ENCODE measurements around the gene HPCA.

The HPCA gene

DNA sequence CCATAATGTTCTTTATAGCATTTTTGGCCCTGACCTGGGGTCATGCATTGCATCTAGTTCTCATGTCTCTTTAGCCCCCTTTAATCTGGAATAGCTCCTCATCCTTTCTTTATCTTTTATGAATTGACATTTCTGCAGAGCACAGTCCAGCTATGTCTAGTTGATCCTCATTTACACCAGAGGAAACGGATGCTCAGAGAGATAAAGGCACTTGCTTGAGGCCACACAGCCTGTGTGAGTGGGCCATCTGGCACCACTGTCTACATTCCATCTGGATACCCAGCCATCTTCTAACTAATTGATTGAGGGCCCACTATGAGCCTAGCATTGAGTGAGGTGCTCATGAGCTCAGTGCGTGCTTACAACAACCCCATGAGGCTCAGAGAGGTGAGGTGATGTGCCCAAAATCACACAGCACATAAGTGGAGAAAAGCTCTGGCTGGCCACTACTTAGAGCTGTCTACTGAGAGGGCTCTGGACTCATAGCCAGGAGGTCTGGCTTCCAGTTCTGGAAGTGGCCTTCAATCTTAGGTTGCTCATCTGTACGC is 3.5 kb downstream of the HPCA start:
- TF ChIP-seq FOXP2 (optimal IDR thresholded peaks at IDR 0.05; ENCODE audit: control extremely low read depth, extremely low read length, insufficient read depth) (no peak), EZH2 (IDR thresholded peaks at IDR 0.05) (no peak), POLR2AphosphoS5 (IDR thresholded peaks at IDR 0.05; ENCODE audit: borderline replicate concordance, low read depth, low read length) (no peak)

DNA sequence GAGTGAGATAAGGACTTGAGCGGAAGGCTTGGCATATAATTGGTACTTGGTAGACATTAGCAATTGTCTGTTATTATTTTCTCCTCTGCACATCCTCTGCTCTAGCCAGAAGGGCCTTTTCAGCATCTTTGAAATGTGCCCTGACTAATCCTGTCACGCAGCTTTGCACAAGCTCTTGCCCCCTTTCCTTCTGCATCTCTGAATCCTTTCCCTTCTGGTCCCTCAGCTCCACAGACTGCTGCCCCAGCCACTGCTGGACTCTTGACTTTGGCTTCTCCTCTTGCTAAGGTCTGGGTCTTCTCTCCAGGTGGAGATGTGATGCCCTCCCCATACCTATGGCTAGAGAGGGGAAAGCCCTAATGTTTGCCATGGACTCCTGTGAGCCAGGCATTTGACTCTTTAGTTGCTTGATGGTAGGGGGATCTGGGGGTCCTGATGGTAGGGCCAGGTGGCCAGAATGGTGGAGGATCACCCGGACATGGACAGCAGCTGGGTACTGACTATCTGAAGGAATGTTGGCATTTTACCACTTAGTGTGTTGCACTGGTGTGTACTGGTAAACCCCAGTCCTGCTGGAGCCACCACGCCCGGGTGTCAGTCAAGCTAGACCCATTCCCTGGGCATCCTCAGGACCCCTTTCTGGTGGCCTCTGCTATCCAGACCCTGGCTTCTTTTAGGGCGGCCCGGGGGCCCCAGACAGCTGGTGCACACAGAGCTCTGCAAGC is 4.4 kb downstream of the HPCA start:
- no peak for DNase-seq (ENCODE audit: low read depth, low spot score)
- TF ChIP-seq EZH2 (IDR thresholded peaks at IDR 0.05), result no peak
- TF ChIP-seq FOXP2 (optimal IDR thresholded peaks at IDR 0.05; ENCODE audit: control extremely low read depth, extremely low read length, insufficient read depth), result no peak
- TF ChIP-seq POLR2AphosphoS5 (IDR thresholded peaks at IDR 0.05; ENCODE audit: borderline replicate concordance, low read depth, low read length), result no peak
- no peaks in the 10 kb centered on the region for H3K36me3 ChIP-seq (ENCODE audit: insufficient read depth, low read length)
- H3K9me3 ChIP-seq (ENCODE audit: low read depth, low read length), result no peaks in the 10 kb centered on the region
- H3K4me3 ChIP-seq, result no peak overlapping the region
- no peak overlapping the region for H3K9ac ChIP-seq (ENCODE audit: insufficient read length)
- no peak overlapping the region for H3K27ac ChIP-seq

More for the DNA sequence above, 3.5 kb downstream of the HPCA start:
- DNase-seq (ENCODE audit: low read depth, low spot score), result no peak
- Histone ChIP-seq H3K27ac (no peak overlapping the region), H3K4me3 (no peak overlapping the region), H3K9ac (ENCODE audit: insufficient read length) (no peak overlapping the region), H3K9me3 (ENCODE audit: low read depth, low read length) (no peaks in the 10 kb centered on the region), H3K36me3 (ENCODE audit: insufficient read depth, low read length) (no peaks in the 10 kb centered on the region)

DNA sequence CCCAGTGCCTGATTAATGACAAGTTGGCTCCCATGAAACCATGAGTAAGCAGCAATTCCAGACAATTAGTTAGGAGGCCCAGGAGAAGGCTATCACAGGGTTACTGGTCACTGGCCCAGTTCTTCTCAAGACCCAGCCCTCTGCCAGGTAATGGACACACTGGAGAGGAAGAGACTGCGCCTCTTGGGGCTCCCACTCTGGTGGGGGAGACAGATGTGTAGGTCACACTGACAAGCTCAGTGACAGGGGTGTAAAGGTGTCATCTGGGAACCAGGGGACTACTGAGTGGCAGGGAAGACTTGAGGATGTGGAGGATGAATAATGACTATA is 4.9 kb downstream of the HPCA start:
- Histone ChIP-seq H3K9ac (ENCODE audit: insufficient read length) (no peak overlapping the region), H3K9me3 (ENCODE audit: low read depth, low read length) (no peaks in the 10 kb centered on the region), H3K27ac (no peak overlapping the region), H3K4me3 (no peak overlapping the region), H3K36me3 (ENCODE audit: insufficient read depth, low read length) (no peaks in the 10 kb centered on the region)
- no peak for TF ChIP-seq POLR2AphosphoS5 (IDR thresholded peaks at IDR 0.05; ENCODE audit: borderline replicate concordance, low read depth, low read length)
- no peak for TF ChIP-seq EZH2 (IDR thresholded peaks at IDR 0.05)
- TF ChIP-seq FOXP2 (optimal IDR thresholded peaks at IDR 0.05; ENCODE audit: control extremely low read depth, extremely low read length, insufficient read depth), result no peak
- no peak for DNase-seq (ENCODE audit: low read depth, low spot score)

DNA sequence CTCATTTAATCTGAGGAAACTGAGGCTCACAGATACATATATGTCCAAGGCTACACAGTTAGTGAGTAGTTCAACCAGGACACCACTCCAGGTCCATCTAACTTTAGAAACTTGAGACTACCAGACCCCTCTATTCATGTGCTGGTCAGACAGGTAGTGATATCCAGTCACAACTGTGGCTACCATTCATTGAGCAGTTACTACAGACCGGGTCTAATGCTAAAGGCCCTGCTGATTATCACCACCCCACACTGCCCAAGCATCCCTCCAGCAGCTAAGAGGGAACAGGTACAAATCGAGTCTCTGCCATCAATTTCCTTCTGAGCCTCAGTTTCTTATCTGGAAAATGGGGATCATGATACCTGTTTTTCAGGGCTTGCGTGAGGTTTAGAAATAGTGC is 5.3 kb downstream of the HPCA start:
- no peaks in the 10 kb centered on the region for H3K36me3 ChIP-seq (ENCODE audit: insufficient read depth, low read length)
- no peak overlapping the region for H3K9ac ChIP-seq (ENCODE audit: insufficient read length)
- no peak overlapping the region for H3K4me3 ChIP-seq
- H3K27ac ChIP-seq, result no peak overlapping the region
- H3K9me3 ChIP-seq (ENCODE audit: low read depth, low read length), result no peaks in the 10 kb centered on the region
- no peak for DNase-seq (ENCODE audit: low read depth, low spot score)
- TF ChIP-seq EZH2 (IDR thresholded peaks at IDR 0.05), result no peak
- TF ChIP-seq POLR2AphosphoS5 (IDR thresholded peaks at IDR 0.05; ENCODE audit: borderline replicate concordance, low read depth, low read length), result no peak
- no peak for TF ChIP-seq FOXP2 (optimal IDR thresholded peaks at IDR 0.05; ENCODE audit: control extremely low read depth, extremely low read length, insufficient read depth)

DNA sequence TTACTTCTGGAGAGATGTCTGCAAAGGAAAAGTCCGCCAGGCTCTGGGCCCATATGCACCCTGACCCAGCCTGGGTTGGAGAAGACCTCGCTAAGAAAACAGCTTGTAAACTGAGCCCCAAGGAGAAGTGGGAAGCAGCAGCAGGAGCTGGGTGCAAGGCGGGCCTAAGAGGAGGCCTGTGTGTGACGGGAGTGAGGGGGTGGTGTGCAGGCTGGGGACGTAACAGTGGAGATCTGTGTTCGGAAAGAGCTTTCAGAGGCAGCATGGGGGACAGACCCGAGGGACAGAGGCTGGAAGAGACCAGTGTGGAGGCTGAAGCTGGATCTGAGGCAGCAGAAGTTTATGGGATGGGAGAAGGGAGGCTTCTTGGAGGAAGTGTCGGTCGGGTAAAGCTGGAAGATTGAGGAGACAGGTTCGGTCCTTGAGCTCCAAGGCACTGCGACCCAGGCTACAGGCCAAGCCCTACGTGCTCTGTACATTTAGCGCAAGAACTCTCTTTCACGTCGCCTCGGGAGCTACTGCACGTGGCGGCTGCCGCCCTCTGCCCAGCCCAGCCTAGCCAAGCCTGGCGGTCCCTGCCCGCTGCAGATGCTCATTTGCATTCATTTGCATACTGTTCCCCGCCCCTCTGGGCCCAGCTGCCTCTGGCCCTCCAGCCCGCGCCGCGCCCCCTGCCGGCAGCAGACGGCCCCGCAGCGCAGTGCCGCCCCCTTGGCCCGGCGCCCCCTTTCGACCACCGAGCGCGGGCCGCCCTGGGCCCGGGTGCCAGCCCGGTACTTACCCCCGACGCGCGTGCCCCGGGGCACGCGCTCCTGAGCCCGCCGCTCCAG is 6.3 kb downstream of the HPCA start:
- Histone ChIP-seq H3K9me3 (ENCODE audit: low read depth, low read length) (no peaks in the 10 kb centered on the region), H3K9ac (ENCODE audit: insufficient read length) (peak overlapping the region; percentile 64), H3K4me3 (peak overlapping the region; percentile 82), H3K27ac (no peak overlapping the region), H3K36me3 (ENCODE audit: insufficient read depth, low read length) (no peaks in the 10 kb centered on the region)
- TF ChIP-seq FOXP2 (optimal IDR thresholded peaks at IDR 0.05; ENCODE audit: control extremely low read depth, extremely low read length, insufficient read depth), result no peak
- TF ChIP-seq POLR2AphosphoS5 (IDR thresholded peaks at IDR 0.05; ENCODE audit: borderline replicate concordance, low read depth, low read length), result no peak
- no peak for DNase-seq (ENCODE audit: low read depth, low spot score)

DNA sequence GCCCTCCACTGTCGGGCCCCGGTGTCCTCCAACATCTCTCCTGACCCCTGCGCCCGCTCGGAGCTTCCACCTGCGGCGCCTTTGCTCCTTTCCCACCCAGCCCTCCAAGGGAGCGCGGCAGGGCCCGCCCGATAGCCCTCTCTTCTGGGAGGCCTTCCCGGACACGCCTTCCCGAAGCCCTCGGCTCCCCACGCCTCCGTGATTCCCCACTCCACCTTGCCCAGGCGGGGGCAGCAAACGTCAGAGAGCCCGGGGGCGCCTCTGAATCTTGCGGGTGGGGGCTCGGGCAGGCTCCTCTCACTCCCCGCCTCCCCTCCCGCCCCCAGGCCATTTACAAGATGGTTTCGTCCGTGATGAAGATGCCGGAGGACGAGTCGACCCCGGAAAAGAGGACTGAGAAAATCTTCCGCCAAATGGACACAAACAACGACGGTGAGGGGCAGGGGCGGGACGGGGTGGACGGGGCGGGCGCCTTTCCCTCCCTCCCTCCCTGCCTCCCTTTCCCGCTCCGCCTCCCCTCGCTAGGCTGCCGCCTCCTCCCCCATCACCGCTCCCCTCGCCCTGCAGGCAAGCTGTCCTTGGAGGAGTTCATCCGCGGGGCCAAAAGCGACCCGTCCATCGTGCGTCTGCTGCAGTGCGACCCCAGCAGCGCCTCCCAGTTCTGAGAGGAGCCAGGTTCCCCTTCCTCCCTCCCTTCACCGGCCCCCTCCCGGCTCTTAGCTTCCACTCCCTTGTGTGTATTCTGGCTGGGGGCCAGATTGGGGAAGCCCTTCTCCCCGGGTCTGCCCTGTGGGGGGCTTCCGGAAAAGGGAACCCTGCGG is 7.1 kb downstream of the HPCA start:
- H3K27ac ChIP-seq, result no peak overlapping the region; the same call in 1 of the 2 replicates
- TF ChIP-seq FOXP2 (optimal IDR thresholded peaks at IDR 0.05; ENCODE audit: control extremely low read depth, extremely low read length, insufficient read depth) (no peak), POLR2AphosphoS5 (IDR thresholded peaks at IDR 0.05; ENCODE audit: borderline replicate concordance, low read depth, low read length) (peak; percentile 59; the same call in 1 of the 2 replicates)
- no peaks in the 10 kb centered on the region for H3K9me3 ChIP-seq (ENCODE audit: low read depth, low read length)
- peak overlapping the region; percentile 82 for H3K4me3 ChIP-seq
- no peak for DNase-seq (ENCODE audit: low read depth, low spot score)
- H3K9ac ChIP-seq (ENCODE audit: insufficient read length), result peak overlapping the region; percentile 64
- no peaks in the 10 kb centered on the region for H3K36me3 ChIP-seq (ENCODE audit: insufficient read depth, low read length)

DNA sequence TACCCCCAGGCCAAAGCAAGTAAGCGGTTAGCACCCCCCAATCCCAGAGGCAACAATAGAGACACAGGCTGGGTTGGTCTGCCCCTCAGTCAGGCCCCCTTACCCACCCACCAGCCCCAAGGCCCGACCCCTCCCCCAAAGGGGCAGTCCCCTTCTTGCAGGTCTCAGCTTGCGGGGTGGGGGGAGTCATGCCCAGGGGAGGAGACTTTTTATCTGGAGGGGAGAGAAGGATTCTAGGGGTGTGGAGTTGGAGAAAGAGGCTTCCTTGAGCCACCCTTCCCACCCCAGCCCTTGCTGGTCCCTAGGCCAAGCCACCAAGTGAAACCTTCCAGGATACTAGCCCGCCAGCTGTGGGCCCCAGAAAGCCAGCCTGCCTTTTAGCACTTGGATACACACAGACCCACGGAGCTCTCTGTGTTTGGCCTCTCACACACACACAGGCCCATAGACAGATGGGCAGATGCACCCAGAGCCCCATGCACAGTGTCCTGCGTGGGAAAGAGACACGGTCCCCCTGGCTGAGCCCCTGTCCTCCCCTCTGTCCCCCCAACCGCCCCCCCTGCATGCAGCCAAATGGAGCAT is 7.8 kb downstream of the HPCA start:
- peak; percentile 61 for DNase-seq (ENCODE audit: low read depth, low spot score)
- Histone ChIP-seq H3K27ac (no peak overlapping the region; the same call in 1 of the 2 replicates), H3K9me3 (ENCODE audit: low read depth, low read length) (no peaks in the 10 kb centered on the region), H3K36me3 (ENCODE audit: insufficient read depth, low read length) (no peaks in the 10 kb centered on the region), H3K9ac (ENCODE audit: insufficient read length) (no peak overlapping the region), H3K4me3 (peak overlapping the region; percentile 82)
- TF ChIP-seq EZH2 (IDR thresholded peaks at IDR 0.05), result no peak
- TF ChIP-seq FOXP2 (optimal IDR thresholded peaks at IDR 0.05; ENCODE audit: control extremely low read depth, extremely low read length, insufficient read depth), result peak; percentile 88

Data from SK-N-MC (cell line).